HEK293 (cell line): ENCODE results near the gene TEAD2.

ENCODE experiments used
- BCL11B ChIP-seq: fragments of 450-650 bp; formaldehyde crosslinking; IDR thresholded peaks from 2 replicates; pipeline ENCODE4 v1.5.1; 2016; ENCODE audit warnings: low read depth, missing biosample characterization, missing genetic modification characterization
- WT1 ChIP-seq: fragments of 450-650 bp; formaldehyde crosslinking; IDR thresholded peaks from 2 replicates; pipeline ENCODE4 v1.5.1; 2016; ENCODE audit warnings: missing biosample characterization, missing genetic modification characterization
- ZFHX2 ChIP-seq: fragments of 450-650 bp; formaldehyde crosslinking; conservative IDR thresholded peaks from 2 replicates; pipeline ENCODE4 v1.5.1; 2016; ENCODE audit warnings: missing biosample characterization, missing genetic modification characterization
- ZFP69B ChIP-seq: fragments of 450-650 bp; formaldehyde crosslinking; IDR thresholded peaks from 2 replicates; pipeline ENCODE4 v1.5.1; 2016; ENCODE audit warnings: missing biosample characterization, missing genetic modification characterization
- ZNF202 ChIP-seq: fragments of 450-650 bp; formaldehyde crosslinking; IDR thresholded peaks from 2 replicates; pipeline ENCODE4 v1.5.1; 2016; ENCODE audit warnings: missing biosample characterization, missing genetic modification characterization, borderline replicate concordance
- ZNF223 ChIP-seq: fragments of 450-650 bp; formaldehyde crosslinking; IDR thresholded peaks from 2 replicates; pipeline ENCODE4 v1.5.1; 2016; ENCODE audit warnings: missing biosample characterization, missing genetic modification characterization
- ZNF324 ChIP-seq: fragments of 450-650 bp; formaldehyde crosslinking; IDR thresholded peaks from 2 replicates; pipeline ENCODE4 v1.5.1; 2016; ENCODE audit warnings: missing biosample characterization, missing genetic modification characterization
- ZNF341 ChIP-seq: fragments of 450-650 bp; formaldehyde crosslinking; IDR thresholded peaks from 2 replicates; pipeline ENCODE4; 2016; ENCODE audit warnings: low read depth, missing biosample characterization, missing genetic modification characterization
- ZNF416 ChIP-seq: fragments of 450-650 bp; formaldehyde crosslinking; IDR thresholded peaks from 2 replicates; pipeline ENCODE4 v1.5.1; 2016; ENCODE audit warnings: missing biosample characterization, missing genetic modification characterization
- ZNF426 ChIP-seq: fragments of 450-650 bp; formaldehyde crosslinking; IDR thresholded peaks from 2 replicates; pipeline ENCODE4 v1.5.1; 2017; ENCODE audit warnings: missing biosample characterization, missing genetic modification characterization, mild to moderate bottlenecking, inconsistent platforms, moderate library complexity
- ZNF501 ChIP-seq: fragments of 450-650 bp; formaldehyde crosslinking; IDR thresholded peaks from 2 replicates; pipeline ENCODE4 v1.5.1; 2016; ENCODE audit warnings: missing biosample characterization, missing genetic modification characterization
- ZNF529 ChIP-seq: fragments of 450-650 bp; formaldehyde crosslinking; IDR thresholded peaks from 2 replicates; pipeline ENCODE4 v1.5.1; 2017; ENCODE audit warnings: missing genetic modification characterization, missing biosample characterization; ENCODE audit not compliant: insufficient replicate concordance
- ZNF600 ChIP-seq: fragments of 450-650 bp; formaldehyde crosslinking; IDR thresholded peaks from 2 replicates; pipeline ENCODE4 v1.5.1; 2016; ENCODE audit warnings: missing biosample characterization, missing genetic modification characterization
- ZXDB ChIP-seq: fragments of 450-650 bp; formaldehyde crosslinking; IDR thresholded peaks from 2 replicates; pipeline ENCODE4 v1.5.1; 2016; ENCODE audit warnings: missing biosample characterization, missing genetic modification characterization
- TF ChIP-seq, protein P1 (sequence below): fragments of 450-650 bp; formaldehyde crosslinking; conservative IDR thresholded peaks from 2 replicates; pipeline ENCODE4 v1.5.1; 2016; ENCODE audit warnings: low read depth, missing biosample characterization, missing genetic modification characterization
- TF ChIP-seq, protein P2 (sequence below): fragments of 450-650 bp; formaldehyde crosslinking; IDR thresholded peaks from 2 replicates; pipeline ENCODE4 v1.5.1; 2016; ENCODE audit warnings: missing biosample characterization, missing genetic modification characterization, borderline replicate concordance
- TF ChIP-seq, protein P3 (sequence below): fragments of 450-650 bp; formaldehyde crosslinking; IDR thresholded peaks from 2 replicates; pipeline ENCODE4 v1.5.1; 2017; ENCODE audit warnings: missing biosample characterization, mild to moderate bottlenecking, missing genetic modification characterization, moderate library complexity
- TF ChIP-seq, protein P4 (sequence below): fragments of 450-650 bp; formaldehyde crosslinking; IDR thresholded peaks from 2 replicates; pipeline ENCODE4 v1.5.1; 2016; ENCODE audit warnings: missing biosample characterization, missing genetic modification characterization
- TF ChIP-seq, protein P5 (sequence below): fragments of 450-650 bp; formaldehyde crosslinking; IDR thresholded peaks from 2 replicates; pipeline ENCODE4 v1.5.1; 2016; ENCODE audit warnings: missing biosample characterization, missing genetic modification characterization
- TF ChIP-seq, protein P6 (sequence below): fragments of 450-650 bp; IDR thresholded peaks from 2 replicates; pipeline ENCODE4 v1.5.1; 2018; ENCODE audit warnings: missing biosample characterization, mild to moderate bottlenecking, missing genetic modification characterization
- TF ChIP-seq, protein P7 (sequence below): fragments of 450-650 bp; formaldehyde crosslinking; IDR thresholded peaks from 2 replicates; pipeline ENCODE4 v1.5.1; 2016; ENCODE audit warnings: missing biosample characterization, missing genetic modification characterization

TEAD2 gene

DNA sequence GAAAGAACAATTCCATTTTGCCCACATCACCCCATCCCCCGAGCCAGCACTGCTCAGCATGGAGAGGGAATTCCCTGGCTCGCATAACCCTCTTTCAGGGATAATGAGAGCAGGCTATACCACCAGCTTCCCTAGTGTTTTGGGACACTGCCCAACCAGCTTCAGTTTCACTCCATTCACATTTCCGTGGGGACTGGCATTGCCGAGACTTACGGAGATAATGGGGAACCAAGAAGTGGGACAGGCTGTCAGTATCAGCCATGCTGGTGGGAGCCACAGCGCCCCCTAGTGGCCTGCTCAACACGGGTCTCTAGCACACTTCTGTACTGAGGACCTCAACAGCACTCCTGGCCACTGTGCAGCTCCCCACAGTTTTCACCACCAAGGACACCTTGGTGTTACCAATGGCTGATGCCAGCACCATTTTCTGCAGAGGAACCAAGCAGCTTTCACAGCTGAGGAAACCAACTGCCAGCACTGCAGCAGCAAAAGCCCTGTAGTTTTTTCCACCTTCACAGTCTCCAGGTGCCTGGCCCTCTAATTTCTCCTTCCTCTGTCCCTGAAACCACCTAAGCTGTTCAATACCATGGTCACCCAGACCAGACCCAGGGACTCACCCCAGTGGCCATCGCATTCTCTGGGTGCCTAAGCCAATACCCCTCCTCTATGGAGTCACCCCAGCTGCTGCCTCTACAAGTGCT is 60.9 kb downstream of the TEAD2 start (continued):
- TF ChIP-seq, protein P1, sequence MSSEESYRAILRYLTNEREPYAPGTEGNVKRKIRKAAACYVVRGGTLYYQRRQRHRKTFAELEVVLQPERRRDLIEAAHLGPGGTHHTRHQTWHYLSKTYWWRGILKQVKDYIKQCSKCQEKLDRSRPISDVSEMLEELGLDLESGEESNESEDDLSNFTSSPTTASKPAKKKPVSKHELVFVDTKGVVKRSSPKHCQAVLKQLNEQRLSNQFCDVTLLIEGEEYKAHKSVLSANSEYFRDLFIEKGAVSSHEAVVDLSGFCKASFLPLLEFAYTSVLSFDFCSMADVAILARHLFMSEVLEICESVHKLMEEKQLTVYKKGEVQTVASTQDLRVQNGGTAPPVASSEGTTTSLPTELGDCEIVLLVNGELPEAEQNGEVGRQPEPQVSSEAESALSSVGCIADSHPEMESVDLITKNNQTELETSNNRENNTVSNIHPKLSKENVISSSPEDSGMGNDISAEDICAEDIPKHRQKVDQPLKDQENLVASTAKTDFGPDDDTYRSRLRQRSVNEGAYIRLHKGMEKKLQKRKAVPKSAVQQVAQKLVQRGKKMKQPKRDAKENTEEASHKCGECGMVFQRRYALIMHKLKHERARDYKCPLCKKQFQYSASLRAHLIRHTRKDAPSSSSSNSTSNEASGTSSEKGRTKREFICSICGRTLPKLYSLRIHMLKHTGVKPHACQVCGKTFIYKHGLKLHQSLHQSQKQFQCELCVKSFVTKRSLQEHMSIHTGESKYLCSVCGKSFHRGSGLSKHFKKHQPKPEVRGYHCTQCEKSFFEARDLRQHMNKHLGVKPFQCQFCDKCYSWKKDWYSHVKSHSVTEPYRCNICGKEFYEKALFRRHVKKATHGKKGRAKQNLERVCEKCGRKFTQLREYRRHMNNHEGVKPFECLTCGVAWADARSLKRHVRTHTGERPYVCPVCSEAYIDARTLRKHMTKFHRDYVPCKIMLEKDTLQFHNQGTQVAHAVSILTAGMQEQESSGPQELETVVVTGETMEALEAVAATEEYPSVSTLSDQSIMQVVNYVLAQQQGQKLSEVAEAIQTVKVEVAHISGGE, result no peak
- TF ChIP-seq WT1 (tag by site-specific recombination) (no peak), ZNF600 (0 out of 2 replicates have a peak, but pooled peaks have one; percentile 30), ZNF501 (no peak), ZNF202 (tag by site-specific recombination) (no peak), BCL11B (tag by site-specific recombination) (no peak), ZFHX2 (tag by site-specific recombination) (no peak), ZFP69B (tag by site-specific recombination) (no peak), ZNF223 (tag by site-specific recombination) (no peak), ZNF426 (tag by site-specific recombination) (no peak), ZXDB (tag by site-specific recombination) (peak; percentile 48; the same call in 1 of the 2 replicates), ZNF529 (tag by site-specific recombination) (no peak), ZNF324 (tag by site-specific recombination) (no peak), ZNF416 (tag by site-specific recombination) (no peak), ZNF341 (tag by site-specific recombination) (0 out of 2 replicates have a peak, but pooled peaks have one; percentile 39)
- TF ChIP-seq, protein P2, sequence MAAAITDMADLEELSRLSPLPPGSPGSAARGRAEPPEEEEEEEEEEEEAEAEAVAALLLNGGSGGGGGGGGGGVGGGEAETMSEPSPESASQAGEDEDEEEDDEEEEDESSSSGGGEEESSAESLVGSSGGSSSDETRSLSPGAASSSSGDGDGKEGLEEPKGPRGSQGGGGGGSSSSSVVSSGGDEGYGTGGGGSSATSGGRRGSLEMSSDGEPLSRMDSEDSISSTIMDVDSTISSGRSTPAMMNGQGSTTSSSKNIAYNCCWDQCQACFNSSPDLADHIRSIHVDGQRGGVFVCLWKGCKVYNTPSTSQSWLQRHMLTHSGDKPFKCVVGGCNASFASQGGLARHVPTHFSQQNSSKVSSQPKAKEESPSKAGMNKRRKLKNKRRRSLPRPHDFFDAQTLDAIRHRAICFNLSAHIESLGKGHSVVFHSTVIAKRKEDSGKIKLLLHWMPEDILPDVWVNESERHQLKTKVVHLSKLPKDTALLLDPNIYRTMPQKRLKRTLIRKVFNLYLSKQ (tag by site-specific recombination), result no peak
- TF ChIP-seq, protein P3, sequence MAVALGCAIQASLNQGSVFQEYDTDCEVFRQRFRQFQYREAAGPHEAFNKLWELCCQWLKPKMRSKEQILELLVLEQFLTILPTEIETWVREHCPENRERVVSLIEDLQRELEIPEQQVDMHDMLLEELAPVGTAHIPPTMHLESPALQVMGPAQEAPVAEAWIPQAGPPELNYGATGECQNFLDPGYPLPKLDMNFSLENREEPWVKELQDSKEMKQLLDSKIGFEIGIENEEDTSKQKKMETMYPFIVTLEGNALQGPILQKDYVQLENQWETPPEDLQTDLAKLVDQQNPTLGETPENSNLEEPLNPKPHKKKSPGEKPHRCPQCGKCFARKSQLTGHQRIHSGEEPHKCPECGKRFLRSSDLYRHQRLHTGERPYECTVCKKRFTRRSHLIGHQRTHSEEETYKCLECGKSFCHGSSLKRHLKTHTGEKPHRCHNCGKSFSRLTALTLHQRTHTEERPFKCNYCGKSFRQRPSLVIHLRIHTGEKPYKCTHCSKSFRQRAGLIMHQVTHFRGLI, result peak; percentile 48; the same call in 1 of the 2 replicates
- TF ChIP-seq, protein P4, sequence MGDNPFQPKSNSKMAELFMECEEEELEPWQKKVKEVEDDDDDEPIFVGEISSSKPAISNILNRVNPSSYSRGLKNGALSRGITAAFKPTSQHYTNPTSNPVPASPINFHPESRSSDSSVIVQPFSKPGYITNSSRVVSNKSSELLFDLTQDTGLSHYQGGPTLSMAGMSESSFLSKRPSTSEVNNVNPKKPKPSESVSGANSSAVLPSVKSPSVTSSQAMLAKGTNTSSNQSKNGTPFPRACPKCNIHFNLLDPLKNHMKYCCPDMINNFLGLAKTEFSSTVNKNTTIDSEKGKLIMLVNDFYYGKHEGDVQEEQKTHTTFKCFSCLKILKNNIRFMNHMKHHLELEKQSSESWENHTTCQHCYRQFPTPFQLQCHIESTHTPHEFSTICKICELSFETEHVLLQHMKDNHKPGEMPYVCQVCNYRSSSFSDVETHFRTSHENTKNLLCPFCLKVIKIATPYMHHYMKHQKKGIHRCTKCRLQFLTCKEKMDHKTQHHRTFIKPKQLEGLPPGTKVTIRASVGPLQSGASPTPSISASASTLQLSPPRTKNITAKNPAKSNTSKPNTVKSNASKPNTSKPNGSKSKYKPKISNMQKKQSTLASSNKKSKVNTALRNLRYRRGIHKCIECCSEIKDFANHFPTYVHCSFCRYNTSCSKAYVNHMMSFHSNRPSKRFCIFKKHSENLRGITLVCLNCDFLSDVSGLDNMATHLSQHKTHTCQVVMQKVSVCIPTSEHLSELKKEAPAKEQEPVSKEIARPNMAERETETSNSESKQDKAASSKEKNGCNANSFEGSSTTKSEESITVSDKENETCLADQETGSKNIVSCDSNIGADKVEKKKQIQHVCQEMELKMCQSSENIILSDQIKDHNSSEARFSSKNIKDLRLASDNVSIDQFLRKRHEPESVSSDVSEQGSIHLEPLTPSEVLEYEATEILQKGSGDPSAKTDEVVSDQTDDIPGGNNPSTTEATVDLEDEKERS (tag by site-specific recombination), result no peak
- TF ChIP-seq, protein P5, sequence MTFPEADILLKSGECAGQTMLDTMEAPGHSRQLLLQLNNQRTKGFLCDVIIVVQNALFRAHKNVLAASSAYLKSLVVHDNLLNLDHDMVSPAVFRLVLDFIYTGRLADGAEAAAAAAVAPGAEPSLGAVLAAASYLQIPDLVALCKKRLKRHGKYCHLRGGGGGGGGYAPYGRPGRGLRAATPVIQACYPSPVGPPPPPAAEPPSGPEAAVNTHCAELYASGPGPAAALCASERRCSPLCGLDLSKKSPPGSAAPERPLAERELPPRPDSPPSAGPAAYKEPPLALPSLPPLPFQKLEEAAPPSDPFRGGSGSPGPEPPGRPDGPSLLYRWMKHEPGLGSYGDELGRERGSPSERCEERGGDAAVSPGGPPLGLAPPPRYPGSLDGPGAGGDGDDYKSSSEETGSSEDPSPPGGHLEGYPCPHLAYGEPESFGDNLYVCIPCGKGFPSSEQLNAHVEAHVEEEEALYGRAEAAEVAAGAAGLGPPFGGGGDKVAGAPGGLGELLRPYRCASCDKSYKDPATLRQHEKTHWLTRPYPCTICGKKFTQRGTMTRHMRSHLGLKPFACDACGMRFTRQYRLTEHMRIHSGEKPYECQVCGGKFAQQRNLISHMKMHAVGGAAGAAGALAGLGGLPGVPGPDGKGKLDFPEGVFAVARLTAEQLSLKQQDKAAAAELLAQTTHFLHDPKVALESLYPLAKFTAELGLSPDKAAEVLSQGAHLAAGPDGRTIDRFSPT (tag by site-specific recombination), result no peak
- TF ChIP-seq, protein P6, sequence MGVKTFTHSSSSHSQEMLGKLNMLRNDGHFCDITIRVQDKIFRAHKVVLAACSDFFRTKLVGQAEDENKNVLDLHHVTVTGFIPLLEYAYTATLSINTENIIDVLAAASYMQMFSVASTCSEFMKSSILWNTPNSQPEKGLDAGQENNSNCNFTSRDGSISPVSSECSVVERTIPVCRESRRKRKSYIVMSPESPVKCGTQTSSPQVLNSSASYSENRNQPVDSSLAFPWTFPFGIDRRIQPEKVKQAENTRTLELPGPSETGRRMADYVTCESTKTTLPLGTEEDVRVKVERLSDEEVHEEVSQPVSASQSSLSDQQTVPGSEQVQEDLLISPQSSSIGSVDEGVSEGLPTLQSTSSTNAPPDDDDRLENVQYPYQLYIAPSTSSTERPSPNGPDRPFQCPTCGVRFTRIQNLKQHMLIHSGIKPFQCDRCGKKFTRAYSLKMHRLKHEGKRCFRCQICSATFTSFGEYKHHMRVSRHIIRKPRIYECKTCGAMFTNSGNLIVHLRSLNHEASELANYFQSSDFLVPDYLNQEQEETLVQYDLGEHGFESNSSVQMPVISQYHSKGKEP (tag by site-specific recombination), result no peak
- TF ChIP-seq, protein P7, sequence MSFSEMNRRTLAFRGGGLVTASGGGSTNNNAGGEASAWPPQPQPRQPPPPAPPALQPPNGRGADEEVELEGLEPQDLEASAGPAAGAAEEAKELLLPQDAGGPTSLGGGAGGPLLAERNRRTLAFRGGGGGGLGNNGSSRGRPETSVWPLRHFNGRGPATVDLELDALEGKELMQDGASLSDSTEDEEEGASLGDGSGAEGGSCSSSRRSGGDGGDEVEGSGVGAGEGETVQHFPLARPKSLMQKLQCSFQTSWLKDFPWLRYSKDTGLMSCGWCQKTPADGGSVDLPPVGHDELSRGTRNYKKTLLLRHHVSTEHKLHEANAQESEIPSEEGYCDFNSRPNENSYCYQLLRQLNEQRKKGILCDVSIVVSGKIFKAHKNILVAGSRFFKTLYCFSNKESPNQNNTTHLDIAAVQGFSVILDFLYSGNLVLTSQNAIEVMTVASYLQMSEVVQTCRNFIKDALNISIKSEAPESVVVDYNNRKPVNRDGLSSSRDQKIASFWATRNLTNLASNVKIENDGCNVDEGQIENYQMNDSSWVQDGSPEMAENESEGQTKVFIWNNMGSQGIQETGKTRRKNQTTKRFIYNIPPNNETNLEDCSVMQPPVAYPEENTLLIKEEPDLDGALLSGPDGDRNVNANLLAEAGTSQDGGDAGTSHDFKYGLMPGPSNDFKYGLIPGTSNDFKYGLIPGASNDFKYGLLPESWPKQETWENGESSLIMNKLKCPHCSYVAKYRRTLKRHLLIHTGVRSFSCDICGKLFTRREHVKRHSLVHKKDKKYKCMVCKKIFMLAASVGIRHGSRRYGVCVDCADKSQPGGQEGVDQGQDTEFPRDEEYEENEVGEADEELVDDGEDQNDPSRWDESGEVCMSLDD (tag by site-specific recombination), result no peak
